Psoas muscle (tissue), 8 donors: ENCODE data around the gene ADAR. TPM values are rescaled to one million over a fixed set of nuclear protein-coding genes. Genes with fewer than 3 reads are reported as not detected.
A peak's percentile ranks its signal among the peaks of the same experiment; 100 is the strongest.

Experiments
- ATAC-seq, 4 donors: fragments of 200-7000 bp; cut with Tn5 transposase; one replicate each; pipeline ENCODE4 v1.9.1; 2020; ENCODE audit warnings: moderate library complexity in 3 of 4, mild to moderate bottlenecking in 2 of 4
- DNase-seq, 2 donors: peaks; one replicate each; pipeline ENCODE4 v3.0.0-alpha.2; 2020
- H3K27ac ChIP-seq: fragments of 200-600 bp; one replicate; pipeline ENCODE4 v1.8.0; 2022
- H3K27me3 ChIP-seq, 3 donors: fragments of 200-600 bp in 1 of 3; one replicate each; pipeline versions ENCODE4 v1.6.1 to v1.8.0; 2013 to 2022; ENCODE audit warnings: low read length in 2 of 3, mild to moderate bottlenecking in 2 of 3, moderate library complexity in 1 of 3; ENCODE audit not compliant: insufficient read depth in 3 of 3
- H3K36me3 ChIP-seq, 2 donors: fragments of 200-600 bp in 1 of 2; one replicate each; pipeline versions ENCODE4 v1.6.1 to v1.8.0; 2013 to 2022; ENCODE audit warnings: low read depth in 1 of 2, mild to moderate bottlenecking in 1 of 2, moderate library complexity in 1 of 2; ENCODE audit not compliant: insufficient read depth in 1 of 2
- H3K4me1 ChIP-seq: fragments of 200-600 bp; one replicate; pipeline ENCODE4 v1.8.0; 2022
- H3K4me3 ChIP-seq: fragments of 200-600 bp; one replicate; pipeline ENCODE4 v1.8.0; 2022; ENCODE audit warnings: mild to moderate bottlenecking
- H3K9me3 ChIP-seq: fragments of 200-600 bp; one replicate; pipeline ENCODE4 v1.8.0; 2022
- CTCF ChIP-seq: fragments of 200-600 bp; IDR thresholded peaks from one replicate; pipeline ENCODE4 v1.8.0; 2022; ENCODE audit warnings: antibody characterized with exemption
- WGBS, 3 donors: extraction: QIAGEN DNeasy Blood & Tissue Kit; methylation state at CpG; one replicate each; pipeline versions ENCODE4 v1.1.6 to v1.1.7; 2013; 5-methylcytosine and 5-hydroxymethylcytosine counted together
- intact Hi-C, 2 donors: fragments of 100-400 bp; cut with DNase I; formaldehyde crosslinking; loops; one replicate each; pipeline versions ENCODE4 v1.11.0 to v1.14.2; 2022
- polyA plus RNA-seq, 3 donors: library from polyadenylated mRNA; stranded (reverse); fragments of 200-250 nt; gene quantifications; one replicate each; pipeline ENCODE4 v1.2.3, GENCODE V29; 2013
- total RNA-seq, 4 donors: library from RNA; stranded (reverse); fragmentation: NEBNext Ultra II Directional in 2 of 4; extraction: Animal tissue kit (Norgen Biotek cat#: 25700) in 2 of 4; gene quantifications; one replicate each; pipeline versions ENCODE4 v1.2.1 to v1.2.4, GENCODE V29; 2021 to 2023
- donor health status: healthy with polysubstance abuse.
- donor health status: DM: no; HTN: no; CAD: no; lungs with moderate emphysema.
- donor health status: Bipolar disorder and iron deficiency.
- donor health status: healthy.
- donor health status: DM: yes; HTN: yes; CAD: no.
- donor health status: DM: no; HTN: no; CAD: no.
- donor health status: DM: no; HTN: no; CAD: no.
- donor health status: DM: yes; HTN: yes; CAD: no.

Gene ADAR
- total and polyA plus RNA-seq, 7 donors: 8.8 to 34.8 (median 21.1) TPM

DNA sequence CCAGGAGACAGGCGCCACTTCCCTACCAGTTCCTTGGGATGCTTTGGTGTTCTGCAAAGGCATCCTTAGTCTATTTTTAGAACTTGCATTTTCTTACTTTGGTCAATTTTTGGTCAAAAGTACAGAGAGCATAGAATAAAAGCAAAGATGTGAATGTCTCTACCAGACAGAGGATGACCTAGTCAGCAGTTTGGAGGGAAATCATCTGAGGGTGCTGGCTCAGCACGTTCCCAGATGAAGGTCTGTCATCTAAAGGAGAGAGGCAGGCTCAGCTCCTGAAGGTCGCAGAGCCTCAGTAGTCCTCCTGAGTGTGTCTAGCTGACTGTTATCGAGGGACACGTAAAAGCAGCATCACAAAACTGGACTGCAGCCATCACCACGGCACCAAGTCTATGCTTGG lies 25.1 kb downstream of the ADAR start:
- TF ChIP-seq CTCF: no peak
- Histone ChIP-seq H3K27me3 (no peaks in the 10 kb centered on the region), H3K27ac (no peak overlapping the region), H3K4me3 (no peak overlapping the region), H3K4me1 (no peaks in the 10 kb centered on the region), H3K9me3 (no peaks in the 10 kb centered on the region), H3K36me3 (peaks cover 16 to 97% of the 10 kb centered on the region in 2 donors)
- 85 to 89% (median 88%) methylated on average over 6 of the region's 6 CpGs for WGBS, 3 donors
- intact Hi-C loops: loop anchor here in 1 of 2 donors (5.0 kb wide), 1 partner anchor 304 kb away; no protein-coding TSS in a partner anchor
- ATAC-seq (no peak), DNase-seq (no peak)

- TF ChIP-seq CTCF: no peak
- no peaks in the 10 kb centered on the region for H3K9me3 ChIP-seq
- H3K36me3 ChIP-seq: peaks cover 16 to 86% of the 10 kb centered on the region in 2 donors
- 78 to 88% (median 79%) methylated on average over 3 of the region's 3 CpGs for WGBS, 3 donors
- no peak for DNase-seq
- H3K4me1 ChIP-seq: no peaks in the 10 kb centered on the region
- H3K4me3 ChIP-seq: no peak overlapping the region
- H3K27ac ChIP-seq: no peak overlapping the region
- no peaks in the 10 kb centered on the region for H3K27me3 ChIP-seq
- no peak for ATAC-seq
- intact Hi-C loops: loop anchor here in 1 of 2 donors (5.0 kb wide), 1 partner anchor 306 kb away; no protein-coding TSS in a partner anchor
These were observed 26.2 kb downstream of the ADAR start for GRCh38 chr1:154581766-154582165.

DNA sequence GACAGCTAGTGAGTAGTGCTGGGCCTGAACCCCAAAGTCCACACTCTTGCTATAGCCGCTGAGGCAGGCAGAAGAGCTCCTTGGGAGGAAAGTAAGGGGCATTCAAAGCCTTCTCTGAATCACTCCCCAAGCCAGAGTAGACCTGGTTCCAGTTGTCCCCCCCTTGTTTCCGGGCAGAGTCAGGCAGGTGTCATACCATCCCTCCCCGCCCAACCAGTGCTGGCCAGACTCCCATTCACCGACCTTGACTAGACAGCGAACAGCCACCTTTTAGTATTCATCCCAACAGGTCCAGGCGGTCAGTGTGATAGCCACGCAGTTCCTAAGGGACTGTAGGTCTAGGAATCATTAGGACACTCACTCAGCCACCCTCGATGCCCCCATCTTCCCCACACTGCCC lies 28.6 kb downstream of the ADAR start:
- H3K27ac ChIP-seq: no peak overlapping the region
- no peaks in the 10 kb centered on the region for H3K9me3 ChIP-seq
- H3K4me3 ChIP-seq: no peak overlapping the region
- DNase-seq: no peak
- intact Hi-C loops: no loop called here
- ATAC-seq: no peak
- no peaks in the 10 kb centered on the region for H3K27me3 ChIP-seq
- no peaks in the 10 kb centered on the region for H3K4me1 ChIP-seq
- WGBS, 3 donors: 82 to 87% (median 85%) methylated on average over 8 of the region's 8 CpGs
- no peak for TF ChIP-seq CTCF
- peaks cover 3 to 62% of the 10 kb centered on the region in 2 donors for H3K36me3 ChIP-seq

GRCh38 chr1:154578058-154578418 lies 29.9 kb downstream of the ADAR start:
- Histone ChIP-seq H3K4me1 (no peaks in the 10 kb centered on the region), H3K4me3 (no peak overlapping the region), H3K36me3 (peaks cover 0 to 48% of the 10 kb centered on the region in 2 donors), H3K27me3 (no peaks in the 10 kb centered on the region), H3K27ac (no peak overlapping the region), H3K9me3 (no peaks in the 10 kb centered on the region)
- intact Hi-C loops: no loop called here
- 23 to 29% (median 26%) methylated on average over 6 of the region's 6 CpGs for WGBS, 3 donors
- ATAC-seq (peak in 2 of 4 donors; percentile 17 to 36), DNase-seq (no peak)
- TF ChIP-seq CTCF: no peak
